Measurements from ENCODE around the gene FBXL7.

DNA sequence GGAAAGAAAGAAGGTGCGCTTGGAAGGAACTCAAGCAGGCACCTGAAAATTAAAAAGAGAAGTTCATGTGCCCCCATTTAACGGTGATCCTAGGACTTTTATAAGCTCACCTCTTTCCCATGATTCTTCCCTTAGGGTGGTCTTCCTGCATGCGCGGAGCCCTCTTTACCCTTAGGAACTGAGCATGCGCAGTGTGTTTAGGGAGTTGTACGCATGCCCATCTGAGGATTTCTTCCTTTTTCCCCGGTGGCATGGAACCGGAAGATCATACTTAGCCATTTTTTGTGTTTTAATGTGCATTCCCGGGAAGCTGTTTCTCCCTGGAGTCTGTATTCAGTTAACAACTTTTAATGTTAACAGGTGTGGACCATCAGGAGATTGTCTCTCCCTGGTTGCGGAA, 119.0 kb downstream of the FBXL7 start:
- no peak for TF ChIP-seq EZH2phosphoT487 (IDR thresholded peaks at IDR 0.05; ENCODE audit: unreplicated experiment)
- no peak for TF ChIP-seq CTCF (conservative IDR thresholded peaks at IDR 0.05; ENCODE audit: low read depth in 2 of 2)
- TF ChIP-seq, protein P1, sequence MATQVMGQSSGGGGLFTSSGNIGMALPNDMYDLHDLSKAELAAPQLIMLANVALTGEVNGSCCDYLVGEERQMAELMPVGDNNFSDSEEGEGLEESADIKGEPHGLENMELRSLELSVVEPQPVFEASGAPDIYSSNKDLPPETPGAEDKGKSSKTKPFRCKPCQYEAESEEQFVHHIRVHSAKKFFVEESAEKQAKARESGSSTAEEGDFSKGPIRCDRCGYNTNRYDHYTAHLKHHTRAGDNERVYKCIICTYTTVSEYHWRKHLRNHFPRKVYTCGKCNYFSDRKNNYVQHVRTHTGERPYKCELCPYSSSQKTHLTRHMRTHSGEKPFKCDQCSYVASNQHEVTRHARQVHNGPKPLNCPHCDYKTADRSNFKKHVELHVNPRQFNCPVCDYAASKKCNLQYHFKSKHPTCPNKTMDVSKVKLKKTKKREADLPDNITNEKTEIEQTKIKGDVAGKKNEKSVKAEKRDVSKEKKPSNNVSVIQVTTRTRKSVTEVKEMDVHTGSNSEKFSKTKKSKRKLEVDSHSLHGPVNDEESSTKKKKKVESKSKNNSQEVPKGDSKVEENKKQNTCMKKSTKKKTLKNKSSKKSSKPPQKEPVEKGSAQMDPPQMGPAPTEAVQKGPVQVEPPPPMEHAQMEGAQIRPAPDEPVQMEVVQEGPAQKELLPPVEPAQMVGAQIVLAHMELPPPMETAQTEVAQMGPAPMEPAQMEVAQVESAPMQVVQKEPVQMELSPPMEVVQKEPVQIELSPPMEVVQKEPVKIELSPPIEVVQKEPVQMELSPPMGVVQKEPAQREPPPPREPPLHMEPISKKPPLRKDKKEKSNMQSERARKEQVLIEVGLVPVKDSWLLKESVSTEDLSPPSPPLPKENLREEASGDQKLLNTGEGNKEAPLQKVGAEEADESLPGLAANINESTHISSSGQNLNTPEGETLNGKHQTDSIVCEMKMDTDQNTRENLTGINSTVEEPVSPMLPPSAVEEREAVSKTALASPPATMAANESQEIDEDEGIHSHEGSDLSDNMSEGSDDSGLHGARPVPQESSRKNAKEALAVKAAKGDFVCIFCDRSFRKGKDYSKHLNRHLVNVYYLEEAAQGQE (IDR thresholded peaks at IDR 0.05; ENCODE audit: unreplicated experiment) = no peak
- no peak for TF ChIP-seq POLR2AphosphoS5 (IDR thresholded peaks at IDR 0.05; ENCODE audit: low read depth)
- no peak for TF ChIP-seq CREB1 (CRISPR knock-in tag; IDR thresholded peaks at IDR 0.05; ENCODE audit: low read depth)
- TF ChIP-seq EZH2 (IDR thresholded peaks at IDR 0.05; ENCODE audit: low read depth, unreplicated experiment) = no peak
- TF ChIP-seq STAT1 (IDR thresholded peaks at IDR 0.05; ENCODE audit: unreplicated experiment) = no peak
- no peak for TF ChIP-seq JUNB (IDR thresholded peaks at IDR 0.05; ENCODE audit: unreplicated experiment)
- no peak for TF ChIP-seq NANOG (IDR thresholded peaks at IDR 0.05; ENCODE audit: borderline replicate concordance)
